Measurements from ENCODE around the gene FAM20A. TPM values are rescaled to one million over a fixed set of nuclear protein-coding genes. Genes with fewer than 3 reads are reported as not detected.

The FAM20A gene
- total RNA-seq, 1 experiment from 2014 or later: not detected

- Histone ChIP-seq H3K27ac (no peak overlapping the region), H3K9me3 (ENCODE audit: insufficient read depth, low read depth) (no peaks in the 10 kb centered on the region), H3K9me2 (ENCODE audit: insufficient read depth) (no peaks in the 10 kb centered on the region; the same call in 1 of the 2 replicates), H3F3A (ENCODE audit: insufficient read depth, low read depth) (no peaks in the 10 kb centered on the region), H3K4me3 (no peak overlapping the region), H2AFZ (no peak overlapping the region), H3K27me3 (ENCODE audit: insufficient read depth, low read depth) (no peaks in the 10 kb centered on the region), H3K4me2 (no peak overlapping the region), H4K20me1 (ENCODE audit: insufficient read depth) (no peaks in the 10 kb centered on the region), H3K79me2 (ENCODE audit: low read depth) (no peaks in the 10 kb centered on the region), H3K4me1 (replicated peaks; ENCODE audit: insufficient read depth) (no peaks in the 10 kb centered on the region), H3K36me3 (ENCODE audit: low read depth) (no peaks in the 10 kb centered on the region)
- intact Hi-C loops (cut with micrococcal nuclease; ENCODE audit: unreplicated experiment): no loop called here
- BruUV-seq (replicated peaks): no TSS peak
- DNase-seq: no peak
- TF ChIP-seq EZH2 (IDR thresholded peaks at IDR 0.05; ENCODE audit: low read depth) (no peak), CTCF (conservative IDR thresholded peaks at IDR 0.05) (no peak)
- ChIA-PET POLR2A (ENCODE audit: unreplicated experiment) (no interaction called here), CTCF (no interaction called here)
Observed at GRCh38 chr17:68578236-68578635, 22.9 kb downstream of the FAM20A start.

- CTCF ChIA-PET: no interaction called here
Observed at GRCh38 chr17:68577497-68577821, 23.7 kb downstream of the FAM20A start.

GRCh38 chr17:68576811-68577496 lies 24.2 kb downstream of the FAM20A start:
- Histone ChIP-seq H4K20me1 (ENCODE audit: insufficient read depth) (no peaks in the 10 kb centered on the region), H3K4me2 (no peak overlapping the region)

More at GRCh38 chr17:68577497-68577821, 23.7 kb downstream of the FAM20A start:
- H3K79me2 ChIP-seq (ENCODE audit: low read depth): no peaks in the 10 kb centered on the region
- no peak overlapping the region for H2AFZ ChIP-seq
- no peaks in the 10 kb centered on the region for H3K4me1 ChIP-seq (replicated peaks; ENCODE audit: insufficient read depth)
- POLR2A ChIA-PET (ENCODE audit: unreplicated experiment): no interaction called here
- no peaks in the 10 kb centered on the region for H3K36me3 ChIP-seq (ENCODE audit: low read depth)
- no peaks in the 10 kb centered on the region for H3K27me3 ChIP-seq (ENCODE audit: insufficient read depth, low read depth)
- no peaks in the 10 kb centered on the region for H4K20me1 ChIP-seq (ENCODE audit: insufficient read depth)
- DNase-seq: no peak
- no peak overlapping the region for H3K4me2 ChIP-seq
- H3K9me3 ChIP-seq (ENCODE audit: insufficient read depth, low read depth): no peaks in the 10 kb centered on the region
- H3K9me2 ChIP-seq (ENCODE audit: insufficient read depth): no peaks in the 10 kb centered on the region; the same call in 1 of the 2 replicates
- H3K4me3 ChIP-seq: no peak overlapping the region
- H3K27ac ChIP-seq: no peak overlapping the region
- intact Hi-C loops (cut with micrococcal nuclease; ENCODE audit: unreplicated experiment): no loop called here
- no TSS peak for BruUV-seq (replicated peaks)
- H3F3A ChIP-seq (ENCODE audit: insufficient read depth, low read depth): no peaks in the 10 kb centered on the region
- no peak for TF ChIP-seq EZH2 (IDR thresholded peaks at IDR 0.05; ENCODE audit: low read depth)
- no peak for TF ChIP-seq CTCF (conservative IDR thresholded peaks at IDR 0.05)

More at GRCh38 chr17:68576811-68577496, 24.2 kb downstream of the FAM20A start:
- intact Hi-C loops (cut with micrococcal nuclease; ENCODE audit: unreplicated experiment): no loop called here
- no peaks in the 10 kb centered on the region for H3K9me3 ChIP-seq (ENCODE audit: insufficient read depth, low read depth)
- CTCF ChIA-PET: no interaction called here
- POLR2A ChIA-PET (ENCODE audit: unreplicated experiment): no interaction called here
- DNase-seq: no peak
- no peaks in the 10 kb centered on the region for H3K27me3 ChIP-seq (ENCODE audit: insufficient read depth, low read depth)
- no peaks in the 10 kb centered on the region; the same call in 1 of the 2 replicates for H3K9me2 ChIP-seq (ENCODE audit: insufficient read depth)
- H3K4me1 ChIP-seq (replicated peaks; ENCODE audit: insufficient read depth): no peaks in the 10 kb centered on the region
- H3K79me2 ChIP-seq (ENCODE audit: low read depth): no peaks in the 10 kb centered on the region
- H3K36me3 ChIP-seq (ENCODE audit: low read depth): no peaks in the 10 kb centered on the region
- H3F3A ChIP-seq (ENCODE audit: insufficient read depth, low read depth): no peaks in the 10 kb centered on the region
- no peak for TF ChIP-seq EZH2 (IDR thresholded peaks at IDR 0.05; ENCODE audit: low read depth)
- no peak for TF ChIP-seq CTCF (conservative IDR thresholded peaks at IDR 0.05)
- no TSS peak for BruUV-seq (replicated peaks)
- no peak overlapping the region for H2AFZ ChIP-seq
- H3K4me3 ChIP-seq: no peak overlapping the region
- H3K27ac ChIP-seq: no peak overlapping the region

Data from PC-9 (cell line).